IMR-90 (cell line): ENCODE measurements around the gene TEKT5. TPM values are rescaled to one million over a fixed set of nuclear protein-coding genes. Genes with fewer than 3 reads are reported as not detected.

ENCODE experiments used
- ATAC-seq: fragments of 200-7000 bp; cut with Tn5 transposase; 2 replicates; pipeline ENCODE4 v1.9.1; 2020; ENCODE audit warnings: low read depth, mild to moderate bottlenecking, moderate library complexity
- BruUV-seq: library from RNA; stranded (reverse); fragments of 400-500 nt; replicated peaks from 2 replicates; lab custom pipeline; 2021; lab: Mats Ljungman, UMichigan
- CTCF ChIA-PET: fragments of 300-600 bp; formaldehyde crosslinking; extraction: SDS; loops from one replicate; lab custom pipeline; 2021; ENCODE audit warnings: antibody characterized with exemption; lab: Yijun Ruan, JAX
- POLR2A ChIA-PET: fragments of 300-600 bp; sonication (Branson Sonifier 250); formaldehyde crosslinking; loops from one replicate; lab custom pipeline; 2022; ENCODE audit warnings: antibody characterized with exemption; ENCODE audit not compliant: unreplicated experiment; lab: Charles Lee
- DNase-seq: peaks from one replicate; pipeline ENCODE4 v3.0.0; 2013
- H2AFZ ChIP-seq: replicated peaks from 2 replicates; pipeline ENCODE3; 2013; ENCODE audit warnings: low read length, mild to moderate bottlenecking; ENCODE audit not compliant: poor library complexity
- H2AK5ac ChIP-seq: 2 replicates; pipeline ENCODE4 v1.6.1; 2013; ENCODE audit warnings: low read depth, low read length, inconsistent platforms
- H2AK9ac ChIP-seq: replicated peaks from 2 replicates; pipeline ENCODE3; 2013; ENCODE audit warnings: mild to moderate bottlenecking, low read depth, low read length, moderate library complexity; ENCODE audit not compliant: poor library complexity
- H2BK120ac ChIP-seq: 2 replicates; pipeline ENCODE4 v1.6.1; 2013; ENCODE audit warnings: low read depth, low read length, inconsistent platforms
- H2BK15ac ChIP-seq: 3 replicates; pipeline ENCODE4 v1.6.1; 2013; ENCODE audit warnings: low read depth, low read length, inconsistent platforms
- H2BK20ac ChIP-seq: 2 replicates; pipeline ENCODE4 v1.6.1; 2013; ENCODE audit warnings: low read depth, mild to moderate bottlenecking, inconsistent platforms, low read length, moderate library complexity
- H2BK5ac ChIP-seq: 2 replicates; pipeline ENCODE4 v1.6.1; 2013; ENCODE audit warnings: mild to moderate bottlenecking, low read depth, low read length, inconsistent platforms; ENCODE audit not compliant: poor library complexity, severe bottlenecking
- H3K14ac ChIP-seq: replicated peaks from 2 replicates; pipeline ENCODE4 v1.6.1; 2013; ENCODE audit warnings: low read depth, low read length, inconsistent platforms
- H3K18ac ChIP-seq: 2 replicates; pipeline ENCODE4 v1.6.1; 2013; ENCODE audit warnings: low read depth, low read length, control low read depth
- H3K23ac ChIP-seq: 2 replicates; pipeline ENCODE4 v1.6.1; 2013; ENCODE audit warnings: low read depth, low read length, inconsistent platforms
- H3K27ac ChIP-seq: 2 replicates; pipeline ENCODE4 v1.5.1; 2013; ENCODE audit warnings: mild to moderate bottlenecking, control low read depth, low read length; ENCODE audit not compliant: insufficient read depth
- H3K27me3 ChIP-seq: 2 replicates; pipeline ENCODE4 v1.6.1; 2013; ENCODE audit warnings: low read length; ENCODE audit not compliant: control insufficient read depth, insufficient read depth
- H3K36me3 ChIP-seq: 2 replicates; pipeline ENCODE4 v1.6.1; 2013; ENCODE audit warnings: low read length, mixed read lengths; ENCODE audit not compliant: control insufficient read depth, insufficient read depth
- H3K4ac ChIP-seq: 2 replicates; pipeline ENCODE4 v1.6.1; 2013; ENCODE audit warnings: low read depth, low read length, inconsistent platforms
- H3K4me1 ChIP-seq: 2 replicates; pipeline ENCODE4 v1.6.1; 2013; ENCODE audit warnings: low read length, mixed read lengths; ENCODE audit not compliant: control insufficient read depth, insufficient read depth
- H3K4me2 ChIP-seq: 2 replicates; pipeline ENCODE4 v1.6.1; 2013; ENCODE audit warnings: low read depth, mild to moderate bottlenecking, control low read depth, low read length, moderate library complexity
- H3K4me3 ChIP-seq: 2 replicates; pipeline ENCODE4 v1.5.1; 2013; ENCODE audit warnings: low read depth, mild to moderate bottlenecking, control low read depth, low read length, moderate library complexity; ENCODE audit not compliant: insufficient read depth
- H3K56ac ChIP-seq: 2 replicates; pipeline ENCODE4 v1.6.1; 2013; ENCODE audit warnings: low read length, inconsistent platforms; ENCODE audit not compliant: insufficient read depth; ENCODE audit errors: extremely low read depth
- H3K79me1 ChIP-seq, 2 experiments: 2 replicates each; pipeline ENCODE4 v1.6.1; 2013; ENCODE audit warnings: low read length in 2 of 2, inconsistent platforms in 1 of 2, low read depth in 1 of 2
- H3K9ac ChIP-seq: 2 replicates; pipeline ENCODE4 v1.6.1; 2013; ENCODE audit warnings: low read depth, low read length, control low read depth
- H3K9me1 ChIP-seq: 2 replicates; pipeline ENCODE4 v1.6.1; 2013; ENCODE audit warnings: low read length, inconsistent platforms; ENCODE audit not compliant: insufficient read depth
- H3K9me3 ChIP-seq: 2 replicates; pipeline ENCODE4 v1.6.1; 2013; ENCODE audit warnings: low read length; ENCODE audit not compliant: control insufficient read depth, insufficient read depth
- H4K20me1 ChIP-seq: 2 replicates; pipeline ENCODE4 v1.6.1; 2013; ENCODE audit warnings: low read length, inconsistent platforms; ENCODE audit not compliant: insufficient read depth
- H4K5ac ChIP-seq: 2 replicates; pipeline ENCODE4 v1.6.1; 2013; ENCODE audit warnings: mild to moderate bottlenecking, low read depth, low read length, control low read depth
- H4K8ac ChIP-seq, 2 experiments: 2 replicates each; pipeline ENCODE4 v1.6.1; 2013; ENCODE audit warnings: low read depth in 2 of 2, low read length in 2 of 2, control low read depth in 1 of 2, inconsistent platforms in 1 of 2
- H4K91ac ChIP-seq: 2 replicates; pipeline ENCODE4 v1.6.1; 2013; ENCODE audit warnings: low read depth, low read length, inconsistent platforms; ENCODE audit not compliant: insufficient read depth
- BHLHE40 ChIP-seq: fragments of 150-350 bp; IDR thresholded peaks from 2 replicates; pipeline ENCODE4 v1.6.1; 2016; ENCODE audit warnings: mild to moderate bottlenecking, low read depth, low read length
- CEBPB ChIP-seq: IDR thresholded peaks from 2 replicates; pipeline ENCODE4 v1.6.1; 2012; ENCODE audit warnings: low read depth, low read length, improper control_type of control experiment
- CTCF ChIP-seq: conservative IDR thresholded peaks from 2 replicates; pipeline ENCODE4 v1.5.1; 2012; ENCODE audit warnings: mild to moderate bottlenecking, low read depth, low read length, improper control_type of control experiment
- ELK1 ChIP-seq: fragments of 150-350 bp; IDR thresholded peaks from 2 replicates; pipeline ENCODE4 v1.6.1; 2016; ENCODE audit warnings: low read depth, mild to moderate bottlenecking, low read length, moderate library complexity, borderline replicate concordance
- NFE2L2 ChIP-seq: fragments of 150-350 bp; IDR thresholded peaks from 2 replicates; pipeline ENCODE4 v1.6.1; 2016; ENCODE audit warnings: low read depth, mild to moderate bottlenecking, low read length
- POLR2A ChIP-seq: IDR thresholded peaks from 2 replicates; pipeline ENCODE4 v1.6.1; 2012; ENCODE audit warnings: mild to moderate bottlenecking, low read depth, low read length
- RCOR1 ChIP-seq: IDR thresholded peaks from 2 replicates; pipeline ENCODE4 v1.6.1; 2012; ENCODE audit warnings: mild to moderate bottlenecking, low read length, improper control_type of control experiment; ENCODE audit not compliant: insufficient replicate concordance
- RFX5 ChIP-seq: IDR thresholded peaks from 2 replicates; pipeline ENCODE4 v1.8.0; 2012; ENCODE audit warnings: low read depth, mild to moderate bottlenecking, low read length, moderate library complexity
- USF2 ChIP-seq: fragments of 150-350 bp; IDR thresholded peaks from 2 replicates; pipeline ENCODE4 v1.6.1; 2017; ENCODE audit warnings: mild to moderate bottlenecking, antibody characterized with exemption, low read length, low read depth
- WGBS, 2 experiments: methylation state at CpG; one replicate each; pipeline versions ENCODE4 v1.1.5 to v1.1.7; 2013; ENCODE audit warnings: missing lambda C conversion rate in 2 of 2; ENCODE audit not compliant: insufficient read length in 1 of 2; ENCODE audit errors: extremely low coverage in 2 of 2; 5-methylcytosine and 5-hydroxymethylcytosine counted together
- dilution Hi-C: fragments of 300-500 bp; cut with HindIII; formaldehyde crosslinking; loops from one replicate; pipeline ENCODE4 v1.14.3; 2018; ENCODE audit warnings: low sequenced_read_pairs; ENCODE audit not compliant: unreplicated experiment
- in situ Hi-C: fragments of 300-500 bp; cut with MboI; formaldehyde crosslinking; loops from 3 replicates; pipeline ENCODE4 v1.14.3; 2019; ENCODE audit warnings: low sequenced_read_pairs, inconsistent platforms, mixed read lengths
- intact Hi-C: fragments of 100-400 bp; cut with micrococcal nuclease; formaldehyde crosslinking; loops from 2 replicates; pipeline ENCODE4 v1.10.0; 2022
- polyA plus RNA-seq, 3 experiments: library from polyadenylated mRNA; depleted of rRNA; stranded (reverse); fragments of >200 nt; gene quantifications; 2 replicates each; pipeline ENCODE4 v1.2.3, GENCODE V29; 2012; ENCODE audit warnings: low replicate concordance in 1 of 3
- total RNA-seq: library from RNA; depleted of rRNA; stranded (reverse); fragments of >200 nt; gene quantifications from 2 replicates; pipeline ENCODE4 v1.2.3, GENCODE V29; 2012

Gene TEKT5
- total and polyA plus RNA-seq, 2 of the 4 experiments (the other 2 are of a cell fraction) = 0.17 TPM; not detected in 1

- dilution Hi-C loops = no loop called here
- no peak overlapping the region for H3K27ac ChIP-seq
These were observed 71.7 kb downstream of the TEKT5 start for GRCh38 chr16:10623059-10623458.

More at GRCh38 chr16:10623059-10623458, 71.7 kb downstream of the TEKT5 start:
- Histone ChIP-seq H3K9ac (no peak overlapping the region), H3K23ac (no peak overlapping the region), H4K91ac (no peak overlapping the region), H3K9me1 (no peaks in the 10 kb centered on the region), H2BK20ac (no peak overlapping the region), H2AK5ac (no peak overlapping the region), H3K56ac (no peak overlapping the region), H3K27me3 (peaks cover 17% of the 10 kb centered on the region), H3K14ac (no peak overlapping the region), H2BK120ac (no peak overlapping the region), H3K18ac (no peak overlapping the region), H2BK5ac (no peak overlapping the region), H4K5ac (no peak overlapping the region), H4K8ac (no peak overlapping the region), H3K4me2 (no peak overlapping the region), H3K4me1 (no peaks in the 10 kb centered on the region), H3K4me3 (no peak overlapping the region), H3K79me1 (no peaks in the 10 kb centered on the region), H3K36me3 (no peaks in the 10 kb centered on the region), H3K4ac (no peak overlapping the region), H2AK9ac (no peak overlapping the region), H3K9me3 (no peaks in the 10 kb centered on the region), H4K20me1 (no peaks in the 10 kb centered on the region), H2BK15ac (no peak overlapping the region), H2AFZ (no peak overlapping the region)
- TF ChIP-seq ELK1 (no peak), CEBPB (no peak), NFE2L2 (no peak), RCOR1 (no peak), RFX5 (no peak), BHLHE40 (no peak), POLR2A (no peak), CTCF (no peak), USF2 (no peak)
- no TSS peak for BruUV-seq
- CTCF ChIA-PET = no interaction called here
- DNase-seq = no peak
- intact Hi-C loops = no loop called here
- in situ Hi-C loops = no loop called here
- WGBS, 2 experiments = no CpG with 5 or more reads among the region's 3 CpGs
- ATAC-seq = no peak
- POLR2A ChIA-PET = no interaction called here
